OCI-LY1 (cell line): ENCODE measurements around the gene SHOX.

ENCODE experiments used
- EZH2 ChIP-seq: fragments of 200-600 bp; sonication (generic), shearing (Covaris generic); IDR thresholded peaks from 2 replicates; pipeline ENCODE4 v1.8.0; 2017; ENCODE audit warnings: borderline replicate concordance, mixed run types, mild to moderate bottlenecking, antibody characterized with exemption, low read length, moderate library complexity, mixed read lengths
- TF ChIP-seq, protein P1 (sequence below): fragments of 200-600 bp; sonication (generic), shearing (Covaris generic); IDR thresholded peaks from 2 replicates; pipeline ENCODE4 v1.5.1; 2017; ENCODE audit warnings: mild to moderate bottlenecking, antibody characterized with exemption, low read length, moderate library complexity, mixed read lengths

DNA sequence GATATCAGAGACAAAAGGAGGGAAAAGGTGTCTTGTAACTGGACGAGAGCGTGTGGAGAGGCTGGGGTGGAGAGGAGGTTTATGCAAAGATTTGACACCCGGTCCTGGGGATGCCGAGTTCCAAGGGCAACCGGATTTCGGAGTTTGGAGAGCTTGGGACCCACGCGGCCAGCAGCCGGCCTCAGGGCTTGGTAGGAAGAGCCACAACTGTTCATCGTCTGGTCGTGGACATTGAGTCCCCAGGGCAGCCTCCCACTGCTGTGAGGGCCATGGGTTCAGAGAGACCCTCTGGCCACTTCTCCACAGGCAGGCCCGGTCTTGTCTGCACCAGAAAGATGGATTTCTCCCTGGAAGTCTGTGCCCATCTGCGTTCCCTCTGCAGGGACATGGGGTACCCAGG is 46.8 kb downstream of the SHOX start:
- TF ChIP-seq, protein P1, sequence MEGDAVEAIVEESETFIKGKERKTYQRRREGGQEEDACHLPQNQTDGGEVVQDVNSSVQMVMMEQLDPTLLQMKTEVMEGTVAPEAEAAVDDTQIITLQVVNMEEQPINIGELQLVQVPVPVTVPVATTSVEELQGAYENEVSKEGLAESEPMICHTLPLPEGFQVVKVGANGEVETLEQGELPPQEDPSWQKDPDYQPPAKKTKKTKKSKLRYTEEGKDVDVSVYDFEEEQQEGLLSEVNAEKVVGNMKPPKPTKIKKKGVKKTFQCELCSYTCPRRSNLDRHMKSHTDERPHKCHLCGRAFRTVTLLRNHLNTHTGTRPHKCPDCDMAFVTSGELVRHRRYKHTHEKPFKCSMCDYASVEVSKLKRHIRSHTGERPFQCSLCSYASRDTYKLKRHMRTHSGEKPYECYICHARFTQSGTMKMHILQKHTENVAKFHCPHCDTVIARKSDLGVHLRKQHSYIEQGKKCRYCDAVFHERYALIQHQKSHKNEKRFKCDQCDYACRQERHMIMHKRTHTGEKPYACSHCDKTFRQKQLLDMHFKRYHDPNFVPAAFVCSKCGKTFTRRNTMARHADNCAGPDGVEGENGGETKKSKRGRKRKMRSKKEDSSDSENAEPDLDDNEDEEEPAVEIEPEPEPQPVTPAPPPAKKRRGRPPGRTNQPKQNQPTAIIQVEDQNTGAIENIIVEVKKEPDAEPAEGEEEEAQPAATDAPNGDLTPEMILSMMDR = no peak
- TF ChIP-seq EZH2 = no peak
